HCT116 (cell line): ENCODE results near the gene CCDC126.

Experiments
- EZH2 ChIP-seq: fragments of 200-600 bp; sonication (generic); IDR thresholded peaks from 2 replicates; pipeline ENCODE4 v1.6.1; 2017; ENCODE audit warnings: antibody characterized with exemption, mixed run types
- POLR2A ChIP-seq: IDR thresholded peaks from 2 replicates; pipeline ENCODE4 v1.7.0; 2011; ENCODE audit warnings: borderline replicate concordance; ENCODE audit not compliant: insufficient read depth, insufficient read length; ENCODE audit errors: extremely low read depth
- TF ChIP-seq, protein P1 (sequence below): IDR thresholded peaks from 2 replicates; pipeline ENCODE4 v1.6.1; 2012; ENCODE audit warnings: low read depth
- TF ChIP-seq, protein P2 (sequence below), 3 experiments: fragments of 200-600 bp in 1 of 3; sonication (generic) in 1 of 3; IDR thresholded peaks in 2 of 3; conservative IDR thresholded peaks in 1 of 3; 2 replicates each; pipeline ENCODE4 v1.5.1; 2012 to 2017; ENCODE audit warnings: low read depth in 2 of 3, low read length in 2 of 3, antibody characterized with exemption in 1 of 3, borderline replicate concordance in 1 of 3, control low read depth in 1 of 3, mild to moderate bottlenecking in 1 of 3, mixed read lengths in 1 of 3, mixed run types in 1 of 3, moderate library complexity in 1 of 3; ENCODE audit not compliant: insufficient read depth in 1 of 3

DNA sequence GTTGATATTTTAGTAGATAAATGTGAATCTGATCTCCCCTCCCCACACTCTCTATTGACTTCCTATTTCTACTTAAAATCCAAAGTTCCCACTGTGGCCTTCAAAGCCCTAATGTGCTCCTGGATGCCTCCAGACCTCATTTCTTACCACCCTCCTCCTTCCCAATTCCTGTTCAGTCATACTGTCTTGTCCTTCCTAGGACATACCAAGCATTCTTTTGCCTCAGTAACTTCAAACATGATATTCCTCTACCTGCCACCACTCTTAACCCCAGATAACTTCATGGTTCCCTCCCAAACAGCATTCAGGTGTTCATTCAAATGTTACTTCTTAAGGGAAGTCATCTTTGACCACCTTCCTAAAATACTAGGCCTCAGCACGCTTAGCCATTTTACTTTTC lies 48.6 kb downstream of the CCDC126 start:
- TF ChIP-seq, protein P1, sequence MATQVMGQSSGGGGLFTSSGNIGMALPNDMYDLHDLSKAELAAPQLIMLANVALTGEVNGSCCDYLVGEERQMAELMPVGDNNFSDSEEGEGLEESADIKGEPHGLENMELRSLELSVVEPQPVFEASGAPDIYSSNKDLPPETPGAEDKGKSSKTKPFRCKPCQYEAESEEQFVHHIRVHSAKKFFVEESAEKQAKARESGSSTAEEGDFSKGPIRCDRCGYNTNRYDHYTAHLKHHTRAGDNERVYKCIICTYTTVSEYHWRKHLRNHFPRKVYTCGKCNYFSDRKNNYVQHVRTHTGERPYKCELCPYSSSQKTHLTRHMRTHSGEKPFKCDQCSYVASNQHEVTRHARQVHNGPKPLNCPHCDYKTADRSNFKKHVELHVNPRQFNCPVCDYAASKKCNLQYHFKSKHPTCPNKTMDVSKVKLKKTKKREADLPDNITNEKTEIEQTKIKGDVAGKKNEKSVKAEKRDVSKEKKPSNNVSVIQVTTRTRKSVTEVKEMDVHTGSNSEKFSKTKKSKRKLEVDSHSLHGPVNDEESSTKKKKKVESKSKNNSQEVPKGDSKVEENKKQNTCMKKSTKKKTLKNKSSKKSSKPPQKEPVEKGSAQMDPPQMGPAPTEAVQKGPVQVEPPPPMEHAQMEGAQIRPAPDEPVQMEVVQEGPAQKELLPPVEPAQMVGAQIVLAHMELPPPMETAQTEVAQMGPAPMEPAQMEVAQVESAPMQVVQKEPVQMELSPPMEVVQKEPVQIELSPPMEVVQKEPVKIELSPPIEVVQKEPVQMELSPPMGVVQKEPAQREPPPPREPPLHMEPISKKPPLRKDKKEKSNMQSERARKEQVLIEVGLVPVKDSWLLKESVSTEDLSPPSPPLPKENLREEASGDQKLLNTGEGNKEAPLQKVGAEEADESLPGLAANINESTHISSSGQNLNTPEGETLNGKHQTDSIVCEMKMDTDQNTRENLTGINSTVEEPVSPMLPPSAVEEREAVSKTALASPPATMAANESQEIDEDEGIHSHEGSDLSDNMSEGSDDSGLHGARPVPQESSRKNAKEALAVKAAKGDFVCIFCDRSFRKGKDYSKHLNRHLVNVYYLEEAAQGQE, result no peak
- TF ChIP-seq, protein P2, sequence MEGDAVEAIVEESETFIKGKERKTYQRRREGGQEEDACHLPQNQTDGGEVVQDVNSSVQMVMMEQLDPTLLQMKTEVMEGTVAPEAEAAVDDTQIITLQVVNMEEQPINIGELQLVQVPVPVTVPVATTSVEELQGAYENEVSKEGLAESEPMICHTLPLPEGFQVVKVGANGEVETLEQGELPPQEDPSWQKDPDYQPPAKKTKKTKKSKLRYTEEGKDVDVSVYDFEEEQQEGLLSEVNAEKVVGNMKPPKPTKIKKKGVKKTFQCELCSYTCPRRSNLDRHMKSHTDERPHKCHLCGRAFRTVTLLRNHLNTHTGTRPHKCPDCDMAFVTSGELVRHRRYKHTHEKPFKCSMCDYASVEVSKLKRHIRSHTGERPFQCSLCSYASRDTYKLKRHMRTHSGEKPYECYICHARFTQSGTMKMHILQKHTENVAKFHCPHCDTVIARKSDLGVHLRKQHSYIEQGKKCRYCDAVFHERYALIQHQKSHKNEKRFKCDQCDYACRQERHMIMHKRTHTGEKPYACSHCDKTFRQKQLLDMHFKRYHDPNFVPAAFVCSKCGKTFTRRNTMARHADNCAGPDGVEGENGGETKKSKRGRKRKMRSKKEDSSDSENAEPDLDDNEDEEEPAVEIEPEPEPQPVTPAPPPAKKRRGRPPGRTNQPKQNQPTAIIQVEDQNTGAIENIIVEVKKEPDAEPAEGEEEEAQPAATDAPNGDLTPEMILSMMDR (IDR thresholded peaks at IDR 0.05 in 2 of 3, conservative IDR thresholded peaks at IDR 0.05 in 1 of 3; ENCODE audit: borderline replicate concordance in 1 of 3, insufficient read depth in 1 of 3, low read depth in 2 of 3, low read length in 2 of 3), result no peak
- TF ChIP-seq POLR2A (no peak), EZH2 (no peak)
